H1 (cell line): ENCODE data around the gene PSG3. TPM values are rescaled to one million over a fixed set of nuclear protein-coding genes. Genes with fewer than 3 reads are reported as not detected.
"Not testable (repeated sequence)": the region's sequence is repeated elsewhere in the genome, so short reads cannot be mapped to it uniquely, and the experiment has no call there.

Source experiments
- CTCF ChIA-PET: fragments of 300-600 bp; sonication (Branson Sonifier 250); formaldehyde crosslinking; loops from one replicate; lab custom pipeline; 2021; ENCODE audit not compliant: partially characterized antibody; lab: Charles Lee
- POLR2A ChIA-PET: fragments of 300-600 bp; sonication (Branson Sonifier 250); formaldehyde crosslinking; loops from one replicate; lab custom pipeline; 2021; ENCODE audit warnings: inconsistent platforms; ENCODE audit not compliant: partially characterized antibody; lab: Charles Lee
- DNase-seq, 2 experiments: peaks; one replicate each; pipeline versions ENCODE4 v3.0.0 to v3.0.0-alpha.2; 2010 to 2022; ENCODE audit warnings: low spot score in 2 of 2, low read depth in 1 of 2, mixed read lengths in 1 of 2
- FAIRE-seq: peaks from 2 replicates; lab custom pipeline; 2011; peaks lifted over from hg19 to GRCh38; lab: Jason Lieb, UNC
- H2AFZ ChIP-seq: 2 replicates; pipeline ENCODE4 v1.8.1; 2012; ENCODE audit warnings: low read length, inconsistent platforms
- H2AK5ac ChIP-seq: 2 replicates; pipeline ENCODE4 v1.6.1; 2013; ENCODE audit warnings: low read depth, low read length
- H2BK120ac ChIP-seq: replicated peaks from 2 replicates; pipeline ENCODE3; 2013; ENCODE audit warnings: low read depth, low read length, inconsistent platforms
- H2BK12ac ChIP-seq: 2 replicates; pipeline ENCODE4 v1.6.1; 2013; ENCODE audit warnings: low read depth, low read length
- H2BK15ac ChIP-seq: 2 replicates; pipeline ENCODE4 v1.6.1; 2013; ENCODE audit warnings: low read length
- H2BK20ac ChIP-seq: 2 replicates; pipeline ENCODE4 v1.6.1; 2013; ENCODE audit warnings: low read length
- H2BK5ac ChIP-seq: 2 replicates; pipeline ENCODE4 v1.6.1; 2013; ENCODE audit warnings: low read depth, low read length
- H3K14ac ChIP-seq: 2 replicates; pipeline ENCODE4 v1.6.1; 2013; ENCODE audit warnings: inconsistent platforms; ENCODE audit not compliant: insufficient read length
- H3K18ac ChIP-seq: 2 replicates; pipeline ENCODE4 v1.6.1; 2013; ENCODE audit warnings: low read length; ENCODE audit errors: extremely low read depth
- H3K23ac ChIP-seq: 2 replicates; pipeline ENCODE4 v1.6.1; 2013; ENCODE audit warnings: inconsistent platforms; ENCODE audit not compliant: insufficient read length
- H3K23me2 ChIP-seq: 2 replicates; pipeline ENCODE4 v1.6.1; 2013; ENCODE audit warnings: low read depth, low read length
- H3K27ac ChIP-seq: 2 replicates; pipeline ENCODE4 v1.6.1; 2011; ENCODE audit warnings: low read depth, low read length, inconsistent platforms
- H3K27me3 ChIP-seq, 4 experiments: replicated peaks in 1 of 4; 1 replicate in 1 of 4; 2 replicates in 3 of 4; pipeline versions ENCODE4 v1.6.1 to v1.8.1; 2011 to 2013; ENCODE audit warnings: low read length in 3 of 4, mild to moderate bottlenecking in 3 of 4, inconsistent platforms in 2 of 4, mixed read lengths in 2 of 4, moderate library complexity in 1 of 4; ENCODE audit not compliant: control insufficient read depth in 3 of 4, insufficient read depth in 3 of 4; ENCODE audit errors: extremely low read depth in 1 of 4
- H3K36me3 ChIP-seq, 4 experiments: 2 replicates each; pipeline versions ENCODE4 v1.6.1 to v1.8.1; 2011 to 2013; ENCODE audit warnings: mild to moderate bottlenecking in 4 of 4, low read length in 3 of 4, moderate library complexity in 2 of 4, control low read depth in 1 of 4, inconsistent platforms in 1 of 4; ENCODE audit not compliant: insufficient read depth in 4 of 4, control insufficient read depth in 2 of 4
- H3K4ac ChIP-seq: replicated peaks from 2 replicates; pipeline ENCODE3; 2013; ENCODE audit warnings: low read length, low read depth, mixed read lengths, inconsistent platforms; ENCODE audit not compliant: insufficient read length
- H3K4me1 ChIP-seq, 4 experiments: replicated peaks in 1 of 4; 1 replicate in 1 of 4; 2 replicates in 3 of 4; pipeline versions ENCODE4 v1.6.1 to v1.8.1; 2011 to 2013; ENCODE audit warnings: low read length in 3 of 4, inconsistent platforms in 2 of 4, mixed read lengths in 1 of 4; ENCODE audit not compliant: insufficient read depth in 4 of 4, control insufficient read depth in 3 of 4
- H3K4me2 ChIP-seq, 2 experiments: 2 replicates each; pipeline versions ENCODE4 v1.6.1 to v1.8.1; 2011 to 2013; ENCODE audit warnings: low read depth in 2 of 2, low read length in 2 of 2, control low read depth in 1 of 2, inconsistent platforms in 1 of 2, mild to moderate bottlenecking in 1 of 2; ENCODE audit not compliant: insufficient read depth in 1 of 2
- H3K4me3 ChIP-seq, 4 experiments: fragments of 200-600, 300-600 bp in 1 of 4; sonication (generic), shearing (Covaris generic), sonication (Bioruptor Twin) in 1 of 4; 2 replicates each; pipeline versions ENCODE4 v1.5.1 to v1.8.1; 2011 to 2016; ENCODE audit warnings: low read length in 4 of 4, low read depth in 3 of 4, control low read depth in 2 of 4, inconsistent platforms in 2 of 4, mild to moderate bottlenecking in 2 of 4, mixed read lengths in 1 of 4, moderate library complexity in 1 of 4; ENCODE audit not compliant: insufficient read depth in 2 of 4; ENCODE audit errors: extremely low read depth in 1 of 4
- H3K56ac ChIP-seq: replicated peaks from 2 replicates; pipeline ENCODE3; 2013; ENCODE audit warnings: low read depth, mild to moderate bottlenecking, mixed read lengths, low read length, inconsistent platforms; ENCODE audit not compliant: insufficient read length
- H3K79me1 ChIP-seq: 2 replicates; pipeline ENCODE4 v1.6.1; 2013; ENCODE audit warnings: low read depth, low read length, control low read depth
- H3K79me2 ChIP-seq, 2 experiments: 2 replicates each; pipeline versions ENCODE4 v1.6.1 to v1.8.1; 2012 to 2013; ENCODE audit warnings: low read length in 2 of 2, mild to moderate bottlenecking in 2 of 2, inconsistent platforms in 1 of 2; ENCODE audit not compliant: insufficient read depth in 2 of 2, control insufficient read depth in 1 of 2
- H3K9ac ChIP-seq, 4 experiments: replicated peaks in 1 of 4; 1 replicate in 1 of 4; 2 replicates in 3 of 4; pipeline versions ENCODE4 v1.6.1 to v1.8.1; 2011 to 2013; ENCODE audit warnings: low read depth in 3 of 4, low read length in 3 of 4, control low read depth in 2 of 4, mild to moderate bottlenecking in 2 of 4, moderate library complexity in 2 of 4, inconsistent platforms in 1 of 4; ENCODE audit errors: extremely low read depth in 1 of 4
- H3K9me3 ChIP-seq, 2 experiments: 2 replicates each; pipeline versions ENCODE4 v1.6.1 to v1.8.1; 2012 to 2013; ENCODE audit warnings: mild to moderate bottlenecking in 2 of 2, moderate library complexity in 2 of 2, control low read depth in 1 of 2, inconsistent platforms in 1 of 2, low read depth in 1 of 2, low read length in 1 of 2, mixed read lengths in 1 of 2; ENCODE audit not compliant: insufficient read depth in 2 of 2
- H4K20me1 ChIP-seq, 2 experiments: replicated peaks in 1 of 2; 2 replicates each; pipeline versions ENCODE3 to v1.8.1; 2011 to 2013; ENCODE audit warnings: inconsistent platforms in 2 of 2, low read length in 2 of 2, mild to moderate bottlenecking in 1 of 2; ENCODE audit not compliant: insufficient read depth in 2 of 2, control insufficient read depth in 1 of 2
- H4K5ac ChIP-seq: 2 replicates; pipeline ENCODE4 v1.6.1; 2013; ENCODE audit warnings: low read length, low read depth, mixed read lengths, inconsistent platforms; ENCODE audit not compliant: insufficient read length
- H4K8ac ChIP-seq: 2 replicates; pipeline ENCODE4 v1.8.0; 2013; ENCODE audit warnings: mild to moderate bottlenecking, moderate library complexity, low read length, inconsistent platforms; ENCODE audit not compliant: insufficient read depth; ENCODE audit errors: extremely low read depth
- H4K91ac ChIP-seq: replicated peaks from 2 replicates; pipeline ENCODE3; 2013; ENCODE audit warnings: low read length, mixed read lengths, inconsistent platforms; ENCODE audit not compliant: insufficient read length
- RAD21 ChIP-seq, 2 experiments: IDR thresholded peaks in 1 of 2; conservative IDR thresholded peaks in 1 of 2; 2 replicates each; pipeline ENCODE4 v1.6.1; 2011; ENCODE audit warnings: low read depth in 2 of 2, low read length in 2 of 2, improper control_type of control experiment in 1 of 2, inconsistent platforms in 1 of 2, mild to moderate bottlenecking in 1 of 2, moderate library complexity in 1 of 2
- WGBS, 2 experiments: shearing (Covaris generic) in 1 of 2; methylation state at CpG; one replicate each; pipeline versions ENCODE4 v1.1.6 to v1.1.7; 2013 to 2015; ENCODE audit warnings: low lambda C conversion rate in 2 of 2, mixed read lengths in 2 of 2, inconsistent platforms in 1 of 2, low coverage in 1 of 2, missing lambda C conversion rate in 1 of 2; ENCODE audit not compliant: insufficient replicate concordance in 2 of 2, insufficient coverage in 1 of 2, insufficient read length in 1 of 2; ENCODE audit errors: extremely low coverage in 1 of 2, missing lambda C conversion rate in 1 of 2; 5-methylcytosine and 5-hydroxymethylcytosine counted together
- polyA plus RNA-seq, 7 experiments: library from polyadenylated mRNA; depleted of rRNA in 3 of 7; stranded (reverse) in 5 of 7; unstranded in 2 of 7; fragments of >200 nt in 5 of 7; fragments of 200-250 nt in 2 of 7; gene quantifications; 1 replicate in 5 of 7; 2 replicates in 1 of 7; 4 replicates in 1 of 7; pipeline versions ENCODE4 v1.2.1 to v1.2.3, GENCODE V29; 2011 to 2013; ENCODE audit warnings: missing spikeins in 2 of 7, mixed read lengths in 2 of 7
- total RNA-seq: library from RNA; stranded (reverse); fragmentation: NEBNext Ultra II Directional; extraction: Animal tissue kit (Norgen Biotek cat#: 25700); gene quantifications from 2 replicates; pipeline ENCODE4 v1.2.1, GENCODE V29; 2021

The PSG3 gene
- total and polyA plus RNA-seq, 2 of the 8 experiments (the other 6 are each of a cell fraction or from before 2014, with no cell fraction given): not detected

DNA sequence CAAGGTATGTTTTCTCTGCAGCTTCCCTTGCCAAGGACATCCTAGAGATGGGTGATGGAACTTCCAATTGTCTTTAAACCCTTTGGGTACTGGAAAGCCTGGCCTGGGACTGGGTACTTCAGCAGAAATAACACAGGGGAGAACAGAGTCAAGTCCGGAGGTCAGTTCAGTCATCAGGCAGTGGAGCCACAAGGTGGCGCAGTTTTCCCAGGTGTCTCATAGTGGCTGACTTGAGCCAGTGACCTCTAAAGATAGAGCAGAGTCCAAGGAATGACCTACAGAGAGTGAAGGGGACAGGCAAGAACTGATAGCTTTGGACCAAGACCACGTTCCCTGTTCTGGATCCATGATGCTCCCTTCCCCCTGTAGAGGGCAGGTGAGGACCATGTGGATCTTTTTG, 18.4 kb upstream of the PSG3 start:
- H3K79me1 ChIP-seq, H4K91ac ChIP-seq, H2AK5ac ChIP-seq, H4K20me1 ChIP-seq, POLR2A ChIA-PET, H3K56ac ChIP-seq, H3K14ac ChIP-seq, H3K27ac ChIP-seq, H3K4ac ChIP-seq, H3K9ac ChIP-seq, H3K79me2 ChIP-seq, H3K4me3 ChIP-seq, H2BK15ac ChIP-seq, H2BK20ac ChIP-seq, H3K4me2 ChIP-seq, H3K23me2 ChIP-seq, H3K27me3 ChIP-seq, CTCF ChIA-PET, H2BK120ac ChIP-seq, H3K18ac ChIP-seq, H4K8ac ChIP-seq, H4K5ac ChIP-seq, H3K23ac ChIP-seq, H2BK5ac ChIP-seq, H3K36me3 ChIP-seq, FAIRE-seq, H2BK12ac ChIP-seq, H2AFZ ChIP-seq, H3K4me1 ChIP-seq: not testable (repeated sequence)
- peaks cover 18 to 45% of the 10 kb centered on the region in 2 experiments; a peak in 3 of 4 replicates for H3K9me3 ChIP-seq
- TF ChIP-seq RAD21 (IDR thresholded peaks at IDR 0.05 in 1 of 2, conservative IDR thresholded peaks at IDR 0.05 in 1 of 2; ENCODE audit: low read depth in 2 of 2, low read length in 2 of 2): 0 out of 4 replicates have a peak, but pooled peaks of 1 of the 2 experiments have one; percentile 1
- 64% methylated on average over 2 of the region's 3 CpGs; no CpG with 5 or more reads in 1 of the 2 experiments for WGBS, 2 experiments
- peak in 1 of 2 experiments; percentile 42 for DNase-seq

DNA sequence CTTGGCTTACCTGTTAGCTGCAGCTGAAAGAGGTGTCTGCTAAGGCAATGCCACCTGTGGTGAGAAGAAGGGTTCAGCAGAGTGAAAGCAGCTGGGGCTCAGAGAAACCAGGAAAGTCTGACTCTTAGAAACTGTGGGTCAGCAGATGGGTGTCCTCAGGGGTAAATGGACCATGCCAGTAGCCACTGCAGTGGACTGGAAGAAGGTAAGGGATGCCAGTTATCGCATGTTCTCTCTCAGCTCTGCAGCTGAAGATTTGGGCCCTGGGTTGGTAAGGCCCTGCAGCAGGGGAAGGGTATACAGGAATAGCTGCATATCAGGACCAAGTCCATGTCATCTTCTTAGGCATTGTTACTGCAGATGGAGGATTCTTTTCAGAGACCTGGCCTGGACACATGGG, 12.0 kb upstream of the PSG3 start:
- 100% methylated on average over 1 of the region's 1 CpG; no CpG with 5 or more reads in 1 of the 2 experiments for WGBS, 2 experiments
- H4K91ac ChIP-seq, H4K5ac ChIP-seq, H2BK15ac ChIP-seq, H3K18ac ChIP-seq, H2BK20ac ChIP-seq, CTCF ChIA-PET, H2BK12ac ChIP-seq, H3K79me2 ChIP-seq, H3K27ac ChIP-seq, DNase-seq, H3K4me1 ChIP-seq, H3K23ac ChIP-seq, POLR2A ChIA-PET, H4K8ac ChIP-seq, H2AFZ ChIP-seq, H2BK5ac ChIP-seq, H3K4ac ChIP-seq, H3K23me2 ChIP-seq, FAIRE-seq, H3K36me3 ChIP-seq, H3K4me3 ChIP-seq, H3K27me3 ChIP-seq, H3K4me2 ChIP-seq, H3K79me1 ChIP-seq, H2BK120ac ChIP-seq, H3K9ac ChIP-seq, H4K20me1 ChIP-seq, H3K56ac ChIP-seq, H3K14ac ChIP-seq, H2AK5ac ChIP-seq: not testable (repeated sequence)
- H3K9me3 ChIP-seq: peaks cover 3 to 37% of the 10 kb centered on the region in 2 experiments; a peak in 3 of 4 replicates
